Endometrium (tissue), 2 donors: ENCODE data around the gene FAM210A.

Experiments used
- FAIRE-seq: peaks from 2 replicates; lab custom pipeline; 2012; peaks lifted over from hg19 to GRCh38; lab: Jason Lieb, UNC
- donor health status: control.
- donor health status: control.

FAM210A gene

DNA sequence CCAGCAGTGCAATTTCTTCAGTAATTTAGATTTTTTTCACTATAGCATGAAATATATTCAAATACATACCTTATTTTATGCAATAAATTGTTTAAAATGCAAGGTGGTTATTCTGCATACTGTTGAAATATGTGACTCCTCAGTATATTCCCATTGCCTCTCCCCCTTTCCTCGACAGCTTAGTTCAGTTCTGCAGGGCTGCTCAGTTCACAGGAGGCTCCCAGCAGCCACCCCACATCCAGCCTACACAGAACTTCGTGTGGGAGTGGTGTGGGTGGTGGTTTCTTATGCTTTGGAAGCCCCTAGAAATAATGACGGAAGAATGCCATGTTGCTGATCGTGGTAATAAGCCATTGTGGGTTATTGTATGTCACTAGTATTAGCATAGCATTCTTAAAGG, 79.7 kb downstream of the FAM210A start:
- no peak for FAIRE-seq

DNA sequence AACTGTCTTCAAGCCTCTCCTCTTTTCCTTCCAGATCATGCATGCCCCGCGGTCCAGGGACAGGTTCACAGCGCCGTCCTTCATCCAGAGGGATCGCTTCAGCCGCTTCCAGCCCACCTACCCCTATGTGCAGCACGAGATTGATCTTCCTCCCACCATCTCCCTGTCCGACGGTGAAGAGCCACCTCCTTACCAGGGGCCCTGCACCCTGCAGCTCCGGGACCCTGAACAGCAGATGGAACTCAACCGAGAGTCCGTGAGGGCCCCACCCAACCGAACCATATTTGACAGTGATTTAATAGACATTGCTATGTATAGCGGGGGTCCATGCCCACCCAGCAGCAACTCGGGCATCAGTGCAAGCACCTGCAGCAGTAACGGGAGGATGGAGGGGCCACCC, 81.3 kb downstream of the FAM210A start:
- FAIRE-seq = no peak

GRCh38 chr18:13643261-13643751, 83.1 kb downstream of the FAM210A start:
- FAIRE-seq = no peak

- no peak for FAIRE-seq
These were observed 83.9 kb downstream of the FAM210A start for GRCh38 chr18:13642440-13642827.

DNA sequence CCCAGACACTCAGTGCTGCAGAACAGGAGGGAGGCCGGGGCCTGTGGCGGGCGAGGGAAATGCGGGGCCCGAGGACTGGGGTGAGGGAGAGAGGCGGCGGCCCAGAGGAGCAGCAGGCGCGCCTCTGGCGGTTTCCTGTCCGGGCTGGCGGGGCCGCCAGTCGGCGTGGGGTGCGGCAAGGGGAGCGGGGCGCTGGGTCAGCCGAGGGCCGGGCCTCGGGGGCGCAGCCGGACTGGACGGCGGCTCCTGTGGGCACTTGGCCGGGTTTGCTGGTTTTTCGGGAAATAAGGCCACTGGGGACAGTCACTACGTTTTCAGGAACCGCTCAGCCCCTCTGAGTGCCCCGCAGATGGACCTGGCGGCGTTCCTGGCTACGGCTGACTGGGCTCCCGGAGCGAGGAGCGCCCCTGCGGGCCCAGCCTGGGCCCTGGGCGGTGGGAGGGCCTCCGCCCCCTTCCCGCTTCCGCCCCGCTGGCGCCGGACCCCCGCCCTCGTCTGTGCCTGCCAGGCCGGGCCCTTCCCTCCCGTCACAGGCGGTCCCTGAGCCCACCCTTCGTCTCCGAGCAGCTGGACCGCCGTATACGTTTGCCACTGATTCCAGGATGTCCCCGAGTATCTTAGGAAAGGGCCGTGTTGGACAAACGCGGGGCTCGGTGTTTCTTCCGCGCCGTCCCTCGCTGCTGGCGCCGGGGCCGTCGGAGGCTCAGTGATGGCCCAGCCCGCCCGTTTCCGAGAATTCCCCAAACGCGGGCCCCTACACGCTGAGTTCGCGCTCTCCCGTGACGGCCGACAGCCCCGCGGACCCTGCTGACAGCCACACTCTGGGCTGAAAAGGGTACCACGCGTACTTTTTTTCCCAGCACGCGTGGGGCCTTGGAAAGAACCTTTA, 84.6 kb downstream of the FAM210A start:
- FAIRE-seq = no peak

GRCh38 chr18:13640266-13640860, 86.0 kb downstream of the FAM210A start:
- FAIRE-seq = no peak

- no peak for FAIRE-seq
These were observed 87.4 kb downstream of the FAM210A start for GRCh38 chr18:13638719-13639595.

DNA sequence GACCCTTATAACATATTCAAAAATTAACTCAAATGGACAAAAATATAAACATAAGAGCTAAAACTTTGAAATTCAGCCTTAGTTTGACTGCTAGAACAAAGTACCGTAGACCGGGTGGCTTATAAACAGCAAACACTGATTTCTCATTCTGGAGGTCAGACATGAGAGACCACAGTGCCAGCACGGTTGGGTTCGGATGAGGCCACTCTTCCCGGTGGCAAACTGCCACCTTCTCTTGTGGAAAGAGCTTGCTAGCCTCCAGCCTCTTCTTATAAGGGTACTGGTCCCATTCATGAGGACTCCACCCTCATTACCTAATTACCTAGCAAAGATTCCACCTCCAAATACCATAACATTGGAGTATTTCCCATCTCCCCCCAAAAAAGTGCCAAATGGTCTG, 91.3 kb downstream of the FAM210A start:
- FAIRE-seq = no peak

GRCh38 chr18:13633700-13634099, 92.7 kb downstream of the FAM210A start:
- no peak for FAIRE-seq

DNA sequence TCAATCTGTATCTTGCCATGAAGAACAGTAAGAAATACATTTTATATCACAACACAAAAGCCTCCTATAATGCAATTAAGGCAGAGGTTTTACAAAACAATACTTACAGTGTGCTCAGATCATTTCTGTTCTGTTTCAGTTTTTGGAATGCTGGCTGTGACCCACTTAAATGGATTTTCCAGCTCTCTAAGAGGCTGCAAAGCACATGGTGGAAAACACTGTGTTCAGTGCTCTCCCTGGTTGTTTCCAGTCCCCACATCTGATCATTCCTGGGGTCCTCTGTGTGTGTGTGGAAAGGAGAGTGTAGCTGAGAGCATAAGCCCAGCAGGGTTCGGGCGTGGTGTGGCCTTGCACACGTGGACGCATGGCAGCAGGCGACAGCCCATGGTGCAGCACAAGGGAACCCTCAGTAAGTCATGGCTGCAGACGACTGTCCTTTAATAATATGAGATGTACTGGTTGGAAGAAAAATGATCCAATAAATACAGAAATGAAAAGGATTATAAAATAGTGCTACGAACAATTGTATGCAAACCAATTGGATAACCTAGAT, 95.6 kb downstream of the FAM210A start:
- no peak for FAIRE-seq

- peak; percentile 89 for FAIRE-seq
These were observed 96.3 kb downstream of the FAM210A start for GRCh38 chr18:13629841-13630715.

- no peak for FAIRE-seq
These were observed 98.1 kb downstream of the FAM210A start for GRCh38 chr18:13628211-13628610.

DNA sequence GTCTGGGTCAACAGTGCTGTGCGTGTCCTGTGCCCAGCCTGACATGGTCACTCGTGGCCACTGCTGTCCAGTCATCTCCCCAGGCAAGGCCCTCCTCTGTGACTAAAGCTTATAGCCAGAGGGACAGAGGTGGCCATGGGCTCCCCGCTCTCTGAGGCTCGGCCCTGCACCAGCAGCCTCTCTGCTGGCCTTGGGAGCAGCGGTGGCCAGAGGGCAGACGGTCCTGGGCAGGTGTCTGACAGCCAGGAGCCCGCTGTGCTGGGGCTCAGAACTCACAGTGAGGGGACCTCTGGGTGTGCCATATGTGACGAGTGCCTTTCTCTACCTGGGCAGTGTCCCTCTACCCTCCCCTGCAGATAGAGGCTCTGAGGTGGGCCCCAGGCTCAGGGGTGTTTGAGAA, 98.7 kb downstream of the FAM210A start:
- no peak for FAIRE-seq

GRCh38 chr18:13626544-13626908, 99.8 kb downstream of the FAM210A start:
- FAIRE-seq = no peak

- FAIRE-seq = no peak
These were observed 100.4 kb downstream of the FAM210A start for GRCh38 chr18:13625843-13626543.

DNA sequence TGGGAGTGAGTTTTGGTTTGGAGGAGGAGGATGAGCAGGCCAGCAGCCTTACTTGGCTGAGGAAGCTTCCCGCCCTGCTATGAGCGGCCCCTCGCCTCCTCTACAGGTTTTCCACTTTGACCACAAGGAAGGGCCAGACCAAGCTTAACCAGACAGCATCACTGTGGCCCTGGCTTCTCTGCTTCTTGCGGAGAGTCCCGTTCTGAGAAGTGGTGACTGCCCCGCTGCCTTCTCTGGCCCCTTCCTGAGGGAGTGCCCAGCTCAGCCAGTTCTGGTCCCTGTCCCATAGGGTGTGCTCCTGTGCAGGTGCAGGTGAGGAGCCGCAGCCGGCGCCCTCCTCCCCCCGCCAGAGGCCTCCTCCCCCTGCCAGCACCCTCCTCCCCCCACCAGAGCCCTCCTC, 101.0 kb downstream of the FAM210A start:
- no peak for FAIRE-seq

DNA sequence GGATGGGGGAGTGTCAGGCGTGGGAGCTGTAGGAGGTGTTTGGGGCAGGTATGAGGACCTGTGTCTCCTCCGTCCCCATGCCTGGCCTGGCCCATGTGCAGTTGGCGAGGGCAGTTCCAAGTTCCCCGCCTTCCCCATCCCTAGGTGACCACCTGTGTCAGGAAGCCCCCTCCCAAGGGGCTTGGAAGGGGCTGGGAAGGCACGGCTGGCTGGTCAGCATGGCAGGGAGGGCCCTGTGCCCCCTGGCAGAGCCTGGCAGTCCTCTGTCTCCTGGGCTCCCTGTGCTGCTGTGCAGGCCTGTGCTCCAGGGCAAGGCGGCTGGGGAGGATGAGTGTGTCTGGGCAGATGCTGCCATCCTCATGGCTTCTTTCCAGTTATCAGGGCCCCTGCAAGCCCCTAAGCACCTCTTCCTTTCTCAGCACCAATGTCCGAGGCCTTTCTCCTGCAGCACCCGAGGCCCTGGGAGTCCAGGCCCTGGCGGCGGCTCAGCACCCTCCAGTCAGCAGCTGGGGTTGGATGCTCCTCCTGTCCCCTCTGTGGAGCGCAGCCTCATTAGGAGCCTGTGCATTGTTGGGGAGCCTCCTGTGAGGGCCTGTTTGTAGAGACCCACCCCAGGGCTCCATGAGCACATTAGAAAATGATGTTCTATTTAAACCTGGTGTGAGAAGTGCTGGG, 101.7 kb downstream of the FAM210A start:
- no peak for FAIRE-seq

DNA sequence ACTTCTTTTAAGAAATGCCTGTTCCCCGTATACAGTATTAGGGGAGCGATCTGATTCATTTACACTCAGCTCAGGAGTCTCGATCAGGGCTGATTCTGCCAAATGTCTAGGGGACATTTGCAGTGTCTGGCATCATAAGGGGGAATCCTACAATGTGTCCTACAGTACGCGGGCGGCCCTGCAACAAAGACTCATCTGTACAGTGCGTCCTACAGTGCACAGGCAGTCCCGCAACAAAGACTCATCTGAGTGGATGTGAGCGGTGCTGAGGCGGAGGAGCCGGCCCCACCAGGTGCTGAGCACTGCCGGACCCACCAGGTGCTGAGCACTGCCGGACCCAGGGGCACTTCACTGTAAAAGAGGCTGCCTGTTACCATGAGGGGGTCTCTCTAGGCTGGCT, 102.5 kb downstream of the FAM210A start:
- FAIRE-seq = no peak

- no peak for FAIRE-seq
These were observed 103.0 kb downstream of the FAM210A start for GRCh38 chr18:13623348-13623747.

DNA sequence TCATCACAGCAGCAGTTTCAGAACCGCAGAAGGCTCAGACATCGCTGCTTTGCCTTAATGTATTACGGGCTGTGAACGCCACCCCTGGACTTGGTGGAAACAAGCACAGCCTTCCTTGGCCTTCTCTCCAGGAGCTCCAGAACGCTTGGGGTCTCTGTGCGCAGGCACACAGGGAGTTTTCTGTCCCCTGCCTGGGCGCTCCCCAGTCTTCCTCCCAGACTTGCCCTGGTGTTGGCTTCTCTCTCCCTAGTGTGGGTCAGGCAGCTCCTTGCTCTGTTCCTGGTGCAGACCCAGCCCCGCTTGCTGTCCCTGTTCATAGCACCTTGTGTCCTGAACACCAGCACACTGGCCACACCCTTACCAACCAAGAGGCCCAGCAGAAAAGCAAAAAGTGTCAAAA, 103.6 kb downstream of the FAM210A start:
- FAIRE-seq = no peak
